Measurements from ENCODE around the gene IL12RB2. TPM values are rescaled to one million over a fixed set of nuclear protein-coding genes. Genes with fewer than 3 reads are reported as not detected.

The IL12RB2 gene
- polyA plus RNA-seq, 1 of the 3 experiments (the other 2 are of a cell fraction) = not detected

DNA sequence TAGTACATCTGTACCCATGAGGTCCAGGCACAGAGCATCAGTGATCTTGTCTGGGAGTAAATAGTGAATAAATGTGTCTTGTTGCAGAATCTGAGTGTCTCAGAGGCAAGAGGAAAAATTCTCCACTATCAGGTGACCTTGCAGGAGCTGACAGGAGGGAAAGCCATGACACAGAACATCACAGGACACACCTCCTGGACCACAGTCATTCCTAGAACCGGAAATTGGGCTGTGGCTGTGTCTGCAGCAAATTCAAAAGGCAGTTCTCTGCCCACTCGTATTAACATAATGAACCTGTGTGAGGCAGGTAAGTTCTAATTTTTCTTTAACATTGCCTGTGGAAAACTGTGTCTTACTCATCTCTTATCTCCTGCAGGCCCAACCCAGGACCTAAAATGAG is 43.1 kb downstream of the IL12RB2 start:
- Histone ChIP-seq H3K4me1 (ENCODE audit: control insufficient read depth in 1 of 2, insufficient read depth in 2 of 2, low read depth in 1 of 2, low read length in 1 of 2) (peaks cover 0 to 4% of the 10 kb centered on the region in 2 experiments; a peak in 1 of 4 replicates), H3K27me3 (ENCODE audit: insufficient read depth) (no peaks in the 10 kb centered on the region), H3K27ac (ENCODE audit: low read depth in 2 of 2, low read length in 1 of 2) (no peak overlapping the region), H3K9me3 (no peaks in the 10 kb centered on the region), H3K79me2 (ENCODE audit: insufficient read depth) (no peaks in the 10 kb centered on the region), H3K9ac (no peak overlapping the region), H3K4me3 (ENCODE audit: low read depth in 2 of 2, low read length in 1 of 2) (no peak overlapping the region), H2AFZ (ENCODE audit: low read depth) (no peak overlapping the region), H3K4me2 (no peak overlapping the region), H3K9me2 (no peaks in the 10 kb centered on the region), H3K36me3 (replicated peaks in 1 of 2; ENCODE audit: control insufficient read depth in 1 of 2, insufficient read depth in 2 of 2, low read length in 1 of 2) (no peaks in the 10 kb centered on the region), H3F3A (replicated peaks; ENCODE audit: insufficient read depth) (no peaks in the 10 kb centered on the region), H4K20me1 (ENCODE audit: insufficient read depth) (no peaks in the 10 kb centered on the region)
- no peak for TF ChIP-seq RCOR1 (IDR thresholded peaks at IDR 0.05; ENCODE audit: low read length)
- TF ChIP-seq, protein P1, sequence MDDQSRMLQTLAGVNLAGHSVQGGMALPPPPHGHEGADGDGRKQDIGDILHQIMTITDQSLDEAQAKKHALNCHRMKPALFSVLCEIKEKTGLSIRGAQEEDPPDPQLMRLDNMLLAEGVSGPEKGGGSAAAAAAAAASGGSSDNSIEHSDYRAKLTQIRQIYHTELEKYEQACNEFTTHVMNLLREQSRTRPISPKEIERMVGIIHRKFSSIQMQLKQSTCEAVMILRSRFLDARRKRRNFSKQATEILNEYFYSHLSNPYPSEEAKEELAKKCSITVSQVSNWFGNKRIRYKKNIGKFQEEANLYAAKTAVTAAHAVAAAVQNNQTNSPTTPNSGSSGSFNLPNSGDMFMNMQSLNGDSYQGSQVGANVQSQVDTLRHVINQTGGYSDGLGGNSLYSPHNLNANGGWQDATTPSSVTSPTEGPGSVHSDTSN (IDR thresholded peaks at IDR 0.05) = no peak
- TF ChIP-seq FOXM1 (IDR thresholded peaks at IDR 0.05; ENCODE audit: low read depth) = no peak
- TF ChIP-seq, protein P2, sequence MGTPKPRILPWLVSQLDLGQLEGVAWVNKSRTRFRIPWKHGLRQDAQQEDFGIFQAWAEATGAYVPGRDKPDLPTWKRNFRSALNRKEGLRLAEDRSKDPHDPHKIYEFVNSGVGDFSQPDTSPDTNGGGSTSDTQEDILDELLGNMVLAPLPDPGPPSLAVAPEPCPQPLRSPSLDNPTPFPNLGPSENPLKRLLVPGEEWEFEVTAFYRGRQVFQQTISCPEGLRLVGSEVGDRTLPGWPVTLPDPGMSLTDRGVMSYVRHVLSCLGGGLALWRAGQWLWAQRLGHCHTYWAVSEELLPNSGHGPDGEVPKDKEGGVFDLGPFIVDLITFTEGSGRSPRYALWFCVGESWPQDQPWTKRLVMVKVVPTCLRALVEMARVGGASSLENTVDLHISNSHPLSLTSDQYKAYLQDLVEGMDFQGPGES (IDR thresholded peaks at IDR 0.05; ENCODE audit: low read depth, low read length) = no peak
- TF ChIP-seq TEAD4 (IDR thresholded peaks at IDR 0.05; ENCODE audit: borderline replicate concordance, insufficient read depth) = no peak
- TF ChIP-seq TCF12 (IDR thresholded peaks at IDR 0.05) = no peak
- TF ChIP-seq EZH2phosphoT487 (IDR thresholded peaks at IDR 0.05; ENCODE audit: borderline replicate concordance, low read depth) = no peak
- TF ChIP-seq, protein P3, sequence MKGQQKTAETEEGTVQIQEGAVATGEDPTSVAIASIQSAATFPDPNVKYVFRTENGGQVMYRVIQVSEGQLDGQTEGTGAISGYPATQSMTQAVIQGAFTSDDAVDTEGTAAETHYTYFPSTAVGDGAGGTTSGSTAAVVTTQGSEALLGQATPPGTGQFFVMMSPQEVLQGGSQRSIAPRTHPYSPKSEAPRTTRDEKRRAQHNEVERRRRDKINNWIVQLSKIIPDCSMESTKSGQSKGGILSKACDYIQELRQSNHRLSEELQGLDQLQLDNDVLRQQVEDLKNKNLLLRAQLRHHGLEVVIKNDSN (IDR thresholded peaks at IDR 0.05; ENCODE audit: borderline replicate concordance, low read depth) = no peak
- ChIA-PET CTCF (interaction anchor here (0.8 to 2.6 kb wide), 3 partner anchors 139 to 150 kb away, joined by 3 to 16 read pairs (median 3); no protein-coding TSS in a partner anchor), POLR2A (no interaction called here)
- no peak for DNase-seq
- 63% methylated on average over 2 of the region's 2 CpGs for WGBS (ENCODE audit: low lambda C conversion rate)

DNA sequence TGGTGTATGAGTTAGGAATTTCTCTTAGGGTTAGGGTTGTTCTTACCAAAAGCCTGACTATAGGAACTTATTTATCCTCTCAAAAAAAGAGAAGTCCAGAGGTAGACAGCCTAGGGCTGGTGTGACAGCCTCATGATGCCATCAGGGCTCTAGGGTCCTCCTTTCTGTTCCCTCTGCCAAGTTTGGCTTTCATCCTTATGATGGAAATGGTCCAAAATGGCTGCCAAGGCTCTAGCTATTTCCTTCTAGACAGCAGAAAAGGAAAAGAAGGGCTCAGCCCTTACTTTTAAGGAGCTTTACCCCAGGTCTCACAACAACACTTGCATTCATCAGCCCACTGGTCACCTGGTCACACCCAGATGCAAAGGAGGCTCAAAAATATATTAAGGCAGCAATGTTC is 44.5 kb downstream of the IL12RB2 start:
- Histone ChIP-seq H3K9ac (no peak overlapping the region), H3K4me1 (ENCODE audit: control insufficient read depth in 1 of 2, insufficient read depth in 2 of 2, low read depth in 1 of 2, low read length in 1 of 2) (peaks cover 0 to 14% of the 10 kb centered on the region in 2 experiments; a peak in 1 of 4 replicates), H3F3A (replicated peaks; ENCODE audit: insufficient read depth) (no peaks in the 10 kb centered on the region), H2AFZ (ENCODE audit: low read depth) (no peak overlapping the region), H3K9me3 (no peaks in the 10 kb centered on the region), H3K36me3 (replicated peaks in 1 of 2; ENCODE audit: control insufficient read depth in 1 of 2, insufficient read depth in 2 of 2, low read length in 1 of 2) (no peaks in the 10 kb centered on the region), H3K27me3 (ENCODE audit: insufficient read depth) (no peaks in the 10 kb centered on the region), H3K27ac (ENCODE audit: low read depth in 2 of 2, low read length in 1 of 2) (no peak overlapping the region), H3K9me2 (no peaks in the 10 kb centered on the region), H3K79me2 (ENCODE audit: insufficient read depth) (no peaks in the 10 kb centered on the region), H4K20me1 (ENCODE audit: insufficient read depth) (no peaks in the 10 kb centered on the region), H3K4me3 (ENCODE audit: low read depth in 2 of 2, low read length in 1 of 2) (no peak overlapping the region), H3K4me2 (no peak overlapping the region)
- TF ChIP-seq MEF2A (IDR thresholded peaks at IDR 0.05; ENCODE audit: borderline replicate concordance, low read depth) (no peak), JUND (IDR thresholded peaks at IDR 0.05) (no peak)
- TF ChIP-seq, protein P4, sequence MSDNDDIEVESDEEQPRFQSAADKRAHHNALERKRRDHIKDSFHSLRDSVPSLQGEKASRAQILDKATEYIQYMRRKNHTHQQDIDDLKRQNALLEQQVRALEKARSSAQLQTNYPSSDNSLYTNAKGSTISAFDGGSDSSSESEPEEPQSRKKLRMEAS (IDR thresholded peaks at IDR 0.05; ENCODE audit: low read depth) = no peak
- TF ChIP-seq, protein P3 (IDR thresholded peaks at IDR 0.05; ENCODE audit: borderline replicate concordance, low read depth) = no peak
- DNase-seq = no peak
- ChIA-PET POLR2A (no interaction called here), CTCF (interaction anchor here (2.6 kb wide), 1 partner anchor 148 kb away, joined by 16 read pairs; no protein-coding TSS in a partner anchor)

All from SK-N-SH (cell line).